GM18870 (cell line): ENCODE measurements around the gene NGLY1.

Experiments
- ATAC-seq: cut with Tn5 transposase; IDR thresholded peaks from one replicate; pipeline ENCODE4 v1.9.1; 2021; ENCODE audit warnings: moderate library complexity; ENCODE audit not compliant: unreplicated experiment

Gene NGLY1

DNA sequence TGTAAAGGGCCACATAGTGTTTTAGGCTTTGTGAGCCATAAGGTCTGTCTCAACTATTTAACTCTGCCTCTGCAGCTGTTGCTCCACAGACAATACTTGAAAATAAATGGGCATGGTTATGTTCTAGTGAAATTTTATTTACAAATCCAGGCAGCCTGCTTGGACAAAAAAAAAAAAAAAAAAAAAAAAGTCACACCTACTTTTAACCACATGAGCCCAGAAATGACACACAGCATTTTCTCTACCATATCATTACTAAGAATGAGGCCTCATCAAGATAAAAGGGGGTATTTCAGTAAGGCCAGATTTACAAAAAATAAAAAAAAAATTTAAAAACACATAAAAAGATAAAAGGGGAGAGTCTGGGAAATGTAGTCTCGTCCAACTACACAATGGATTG, 1.7 kb upstream of the NGLY1 start:
- ATAC-seq = no peak

DNA sequence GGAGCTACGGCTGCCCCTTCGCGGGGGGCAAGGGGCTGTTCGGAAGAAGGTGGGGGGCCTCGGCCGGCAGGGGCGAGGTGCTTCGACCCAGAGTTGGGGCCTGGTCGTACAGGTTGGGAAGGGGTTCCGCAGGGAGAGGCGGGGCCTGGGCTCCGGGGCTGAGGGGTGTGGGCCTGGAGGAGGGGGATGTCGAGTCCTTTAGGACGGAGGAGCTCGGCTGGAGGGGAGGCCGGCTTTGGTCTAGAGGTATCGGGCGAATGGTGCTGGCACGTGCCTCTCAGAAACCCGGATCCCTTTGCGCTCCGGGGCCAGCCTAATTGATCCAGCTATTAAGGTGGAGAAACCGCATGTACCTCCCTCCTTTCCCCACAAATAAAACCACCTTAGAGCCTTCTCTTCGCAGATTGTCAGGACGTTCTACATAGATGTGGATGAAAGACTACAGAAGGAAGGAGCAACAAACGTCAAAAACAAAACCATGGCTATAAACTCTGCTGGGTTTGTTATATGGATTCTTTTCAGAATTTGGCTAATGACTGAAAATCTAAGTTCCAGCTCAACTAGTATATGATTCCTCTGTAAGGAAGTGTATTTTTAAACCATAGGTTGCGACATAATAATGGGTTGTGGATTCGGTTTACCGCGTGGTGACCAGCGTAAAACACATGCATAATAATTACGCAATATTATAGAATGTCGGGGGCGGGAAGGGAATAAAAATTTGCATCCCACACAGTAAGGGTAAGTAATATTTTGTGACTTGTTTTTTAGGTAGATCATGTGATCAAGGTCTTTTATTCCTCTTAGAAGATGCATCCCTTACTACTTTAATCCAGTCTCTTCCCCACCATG, 644 bp upstream of the NGLY1 start:
- peak; percentile 21 for ATAC-seq

DNA sequence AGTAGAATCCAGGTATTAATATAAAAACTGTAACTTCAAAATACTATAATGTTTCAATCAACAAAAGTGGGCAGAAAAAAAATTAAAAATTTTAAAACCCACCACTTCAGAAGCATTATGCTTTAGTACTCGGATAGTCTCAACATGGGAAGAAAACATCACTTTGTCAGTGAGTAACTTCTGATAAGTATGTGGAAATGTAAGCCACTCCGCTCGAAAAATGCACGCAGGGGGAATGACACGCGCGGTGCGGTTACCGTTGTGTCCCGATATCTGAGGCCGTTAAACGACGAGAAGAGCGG, 656 bp downstream of the NGLY1 start:
- ATAC-seq = no peak

DNA sequence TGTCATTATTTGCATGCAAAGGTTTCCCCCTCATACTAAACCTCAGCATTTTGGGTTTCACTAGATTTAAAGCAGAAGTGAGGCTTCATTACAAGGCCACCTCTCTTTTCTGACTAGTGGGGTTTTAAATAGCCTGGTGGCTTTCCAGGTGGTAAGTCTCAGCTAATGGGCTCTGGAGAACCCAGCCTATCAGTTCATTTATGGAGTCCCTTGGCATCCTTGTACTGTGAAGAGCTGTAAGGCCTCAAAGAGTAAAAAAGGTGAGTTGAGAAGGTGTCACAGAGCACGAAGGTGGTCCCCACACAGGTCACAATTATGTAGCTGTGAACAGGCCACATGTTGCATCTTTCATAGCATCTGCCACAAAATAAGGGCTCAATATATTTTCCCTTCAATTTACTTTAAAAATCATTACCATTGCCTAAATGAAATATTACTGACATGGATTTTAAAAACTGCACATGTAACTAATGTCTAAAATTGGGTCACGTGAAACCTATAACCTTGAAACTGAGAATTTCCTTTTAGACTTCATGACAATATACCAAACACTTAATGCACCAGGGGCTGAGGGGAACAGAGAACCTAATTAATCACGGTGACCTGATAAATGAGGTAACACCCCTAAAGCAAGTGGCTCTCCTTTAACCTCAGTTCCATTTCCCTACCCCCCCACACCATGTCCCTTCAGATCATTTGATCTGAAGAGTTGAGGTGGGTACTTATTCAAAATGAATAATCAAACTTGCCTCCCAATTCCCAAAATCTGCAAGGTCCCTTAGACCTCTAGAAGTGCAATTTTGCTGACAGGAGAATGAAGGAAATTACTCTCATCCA, 1.3 kb downstream of the NGLY1 start:
- ATAC-seq = peak; percentile 63

DNA sequence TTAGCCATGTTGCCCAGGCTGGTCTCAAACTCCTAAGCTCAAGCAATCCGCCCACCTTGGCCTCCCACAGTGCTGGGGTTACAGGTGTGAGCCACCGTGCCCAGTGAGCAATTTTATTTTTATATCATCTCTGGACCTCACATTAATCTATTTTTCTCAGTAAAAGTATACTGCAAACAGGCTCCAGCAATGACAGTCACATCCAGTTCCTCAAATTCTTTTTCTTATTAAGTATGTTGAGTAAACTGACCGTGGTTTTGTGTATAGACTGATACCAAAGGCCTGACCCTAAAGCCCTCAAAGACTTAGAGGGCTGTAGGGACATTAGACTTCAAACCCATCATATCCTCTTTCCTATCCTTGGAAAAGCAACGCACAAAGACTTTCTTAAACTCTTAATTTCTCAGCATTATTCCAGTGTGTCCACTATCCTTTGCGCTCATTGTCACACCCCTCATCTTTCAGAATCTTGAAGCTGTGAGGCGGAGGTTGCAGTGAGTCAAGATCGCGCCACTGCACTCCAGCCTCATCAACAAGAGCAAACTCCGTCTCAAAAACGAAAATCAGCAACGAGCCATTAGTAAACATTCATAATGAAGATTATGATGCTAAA, 2.0 kb downstream of the NGLY1 start:
- no peak for ATAC-seq

DNA sequence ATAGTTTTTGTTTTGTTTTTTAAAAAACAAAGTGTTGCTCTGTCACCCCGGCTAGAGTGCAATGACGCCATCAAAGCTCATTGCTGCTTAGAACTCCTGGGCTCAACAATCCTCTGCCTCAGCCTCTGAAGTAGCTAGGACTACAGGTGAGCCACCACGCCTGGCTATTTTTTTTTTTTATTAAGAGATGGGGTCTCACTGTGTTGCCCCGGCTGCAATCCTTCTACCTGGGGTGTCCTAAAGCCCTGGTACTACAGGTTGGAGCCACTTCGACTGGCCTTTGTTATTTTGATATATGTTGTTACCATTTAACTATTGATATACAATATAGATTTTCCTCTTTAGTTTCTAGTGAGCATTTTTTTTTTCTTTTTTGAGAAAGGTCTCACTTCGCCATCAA, 2.6 kb downstream of the NGLY1 start:
- no peak for ATAC-seq

DNA sequence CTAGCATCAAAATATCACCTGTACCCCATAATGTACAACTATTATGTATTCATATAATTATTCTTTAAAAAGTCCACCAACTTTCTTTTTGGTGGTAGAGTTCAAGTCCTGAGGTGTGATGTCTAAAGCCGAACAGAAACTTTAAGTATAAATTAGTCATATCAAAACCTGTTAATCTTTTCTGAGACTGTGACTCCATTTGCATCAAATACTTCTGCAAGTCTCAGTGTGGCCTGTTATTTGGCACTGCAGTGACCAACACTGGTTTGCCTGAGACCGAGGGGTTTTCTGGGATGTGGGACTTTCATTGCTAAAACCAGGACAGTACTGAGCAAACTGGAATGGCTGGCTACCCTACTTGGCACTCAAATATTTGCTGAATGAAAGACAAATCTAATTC, 7.3 kb downstream of the NGLY1 start:
- peak; percentile 92 for ATAC-seq

DNA sequence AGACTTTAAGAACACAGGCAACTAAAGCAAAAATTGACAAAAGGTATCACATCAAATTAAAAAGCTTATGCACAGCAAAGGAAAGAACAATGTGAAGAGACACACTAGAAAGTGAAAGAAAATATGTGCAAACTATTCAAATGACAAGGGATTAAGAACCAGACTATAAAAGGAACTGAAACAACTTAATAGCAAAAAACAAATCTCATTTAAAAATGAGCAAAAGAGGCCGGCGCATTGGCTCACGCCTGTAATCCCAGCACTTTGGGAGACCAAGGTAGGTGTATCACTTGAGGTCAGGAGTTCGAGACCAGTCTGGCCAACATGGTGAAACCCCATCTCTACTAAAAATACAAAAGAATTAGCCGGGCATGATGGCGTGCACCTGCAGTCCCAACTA, 14.4 kb downstream of the NGLY1 start:
- ATAC-seq = peak; percentile 98

DNA sequence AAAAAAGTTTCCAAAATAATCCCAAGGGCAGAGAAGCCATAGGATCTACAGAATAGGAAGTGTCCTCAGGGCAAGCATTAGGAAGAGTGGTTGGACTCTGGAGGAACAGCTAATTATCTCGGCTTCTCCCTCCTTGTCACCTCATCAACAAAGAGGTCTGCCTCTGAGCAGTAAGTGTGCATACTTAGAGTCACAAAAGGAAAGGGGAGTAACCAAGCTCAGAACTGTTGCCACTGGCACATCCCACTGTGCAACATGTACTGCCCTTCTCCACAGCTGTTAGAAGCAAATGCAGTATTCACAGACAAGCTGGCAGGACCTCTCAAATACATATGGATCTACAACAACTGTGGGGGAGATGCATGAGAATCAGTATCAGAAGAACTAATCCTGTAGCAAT, 31.5 kb downstream of the NGLY1 start:
- no peak for ATAC-seq

DNA sequence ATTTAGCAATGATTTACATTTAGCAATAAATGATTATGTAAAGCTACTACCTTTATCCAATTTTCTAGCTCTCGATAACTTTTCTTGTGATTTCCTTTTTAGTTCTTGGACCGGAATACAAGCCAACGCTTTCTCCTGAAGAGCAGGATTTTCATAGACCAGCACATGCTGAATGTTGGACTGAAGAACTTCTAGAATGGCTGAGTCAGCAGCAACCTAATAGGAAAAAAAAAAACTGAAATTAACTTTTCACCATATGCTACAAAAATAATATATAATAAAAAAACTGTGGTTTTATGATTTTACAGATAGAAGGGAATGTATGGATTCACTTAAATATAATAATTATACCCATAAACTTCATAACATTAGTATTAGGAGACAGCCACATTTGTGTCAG, 32.2 kb downstream of the NGLY1 start:
- ATAC-seq = no peak

DNA sequence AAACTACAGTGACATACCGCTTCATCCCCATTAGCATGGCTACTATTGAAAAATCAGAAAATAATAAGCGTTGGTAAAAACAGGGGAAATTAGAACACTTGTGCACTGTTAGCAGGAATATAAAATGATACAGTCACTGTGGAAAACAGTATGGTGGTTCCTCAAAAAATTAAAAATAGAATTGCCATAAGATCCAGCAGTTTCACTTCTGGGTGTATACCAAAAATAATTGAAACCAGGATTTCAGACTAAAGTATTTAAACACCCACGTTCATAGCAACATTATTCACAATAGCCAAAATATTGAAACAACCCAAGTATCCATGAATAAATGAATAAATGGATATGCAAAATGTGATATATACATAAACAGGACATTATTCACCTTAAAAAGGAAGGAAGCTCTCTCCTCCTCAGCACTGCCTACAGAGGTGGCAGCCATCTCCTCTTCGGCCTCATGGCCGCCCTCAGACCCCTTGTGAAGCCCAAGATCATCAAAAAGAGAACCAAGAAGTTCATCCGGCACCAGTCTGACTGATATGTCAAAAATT, 34.1 kb downstream of the NGLY1 start:
- ATAC-seq = no peak

DNA sequence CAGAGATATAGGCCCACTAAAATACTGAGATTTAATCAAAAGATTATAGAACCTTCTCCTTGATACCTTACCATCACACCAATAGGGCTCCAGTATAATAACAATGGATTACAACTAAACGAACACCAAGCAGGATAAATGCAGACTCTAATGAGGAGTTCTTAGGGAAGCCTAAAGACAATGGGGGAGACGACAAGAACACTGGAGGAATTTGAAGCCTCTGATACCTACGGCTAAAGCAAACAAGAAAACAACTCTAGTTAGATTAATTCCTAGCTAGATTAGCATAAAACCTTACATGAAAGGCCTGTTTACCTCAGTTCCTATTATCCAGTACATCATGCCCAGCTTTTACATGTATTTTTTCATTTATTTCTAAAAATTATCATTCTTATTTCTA, 35.1 kb downstream of the NGLY1 start:
- ATAC-seq = no peak

DNA sequence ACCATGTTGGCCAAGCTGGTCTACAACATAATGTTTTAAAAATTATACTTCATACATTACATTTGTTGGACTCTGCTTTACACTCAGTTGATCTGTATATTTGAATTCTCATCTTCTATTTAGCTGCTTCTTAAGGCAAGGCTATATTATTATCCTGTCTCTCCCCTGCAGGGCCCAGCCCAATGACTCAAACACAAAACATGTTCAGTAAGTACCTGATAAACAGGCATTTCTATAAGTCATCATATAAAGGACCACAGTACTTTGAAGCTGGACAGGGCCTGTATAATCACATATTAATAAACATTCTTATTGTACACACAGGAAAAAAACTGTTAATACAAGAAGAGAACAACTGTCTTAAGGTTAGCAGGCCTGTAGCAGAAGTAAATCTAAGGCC, 36.2 kb downstream of the NGLY1 start:
- no peak for ATAC-seq

DNA sequence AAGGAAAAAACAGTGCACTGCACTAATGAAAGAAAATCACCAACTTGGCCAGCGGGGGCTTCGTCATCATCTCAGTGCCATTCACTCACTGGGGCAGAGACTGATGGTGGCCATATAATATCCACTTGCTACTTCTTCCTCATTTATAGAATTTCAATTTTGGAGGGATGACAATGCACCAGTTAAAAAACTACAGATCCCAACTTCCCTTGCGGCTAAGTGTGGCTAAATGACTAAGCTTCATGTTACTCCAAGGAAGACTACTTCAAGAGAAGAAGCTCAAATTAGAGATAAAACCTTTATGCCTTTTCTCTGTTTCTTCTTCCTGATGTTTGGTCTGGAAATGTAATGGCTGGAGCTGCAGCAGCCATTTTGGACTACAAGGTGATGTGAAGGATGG, 38.8 kb downstream of the NGLY1 start:
- ATAC-seq = no peak

DNA sequence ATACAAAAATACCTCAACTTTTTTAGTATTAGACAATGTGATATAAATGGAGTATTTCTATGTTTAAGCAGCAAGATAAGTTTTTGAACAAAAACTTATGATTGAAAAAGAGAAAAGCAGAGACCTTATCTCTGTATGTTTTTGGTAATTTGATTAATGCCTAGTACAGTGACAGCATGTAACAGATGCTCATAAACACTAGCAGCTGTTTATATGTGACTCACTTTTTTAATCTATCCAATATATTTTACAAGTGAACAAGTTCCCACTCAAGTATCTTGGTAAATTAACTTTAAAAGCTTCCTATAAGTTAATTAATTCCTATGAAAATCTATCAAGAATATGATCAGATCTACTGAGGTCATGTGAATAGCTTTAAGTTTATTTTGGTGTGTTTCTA, 55.1 kb downstream of the NGLY1 start:
- no peak for ATAC-seq

DNA sequence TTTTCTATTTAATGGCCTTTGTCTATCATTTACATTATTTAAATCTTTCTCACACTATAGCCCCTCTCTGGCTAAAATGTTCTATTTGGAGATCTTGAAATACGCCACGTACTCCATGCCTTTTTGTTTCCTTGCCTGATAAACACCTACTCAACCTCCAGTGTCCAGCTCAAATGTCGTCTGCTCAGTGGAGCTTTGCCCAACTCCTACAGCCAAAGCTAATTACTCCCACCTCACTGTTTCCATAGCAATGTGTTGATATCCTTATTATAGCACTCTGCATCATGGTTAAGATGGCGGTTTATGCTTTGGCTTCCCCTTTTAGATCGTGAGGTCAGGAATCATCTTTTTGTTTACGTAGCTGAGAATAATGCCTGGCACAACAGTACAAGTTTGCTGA, 55.9 kb downstream of the NGLY1 start:
- no peak for ATAC-seq

DNA sequence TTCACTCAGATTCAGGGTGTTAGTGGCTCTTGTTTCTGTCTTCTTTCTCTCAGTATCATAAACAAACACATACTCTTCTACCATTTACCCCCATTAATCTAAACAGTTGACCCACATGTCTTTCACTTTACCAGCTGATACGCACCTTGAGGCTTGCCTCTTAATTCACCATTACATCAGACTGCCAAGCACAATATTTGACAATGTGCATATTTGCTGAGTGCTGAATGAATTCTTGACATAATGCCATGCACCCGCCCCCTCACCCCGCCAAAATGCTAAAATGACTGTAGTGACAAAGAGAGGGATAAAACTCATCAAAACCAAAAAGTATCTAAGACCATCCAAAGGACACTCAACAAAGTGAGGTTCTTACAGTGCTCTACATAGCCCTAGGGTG, 57.4 kb downstream of the NGLY1 start:
- no peak for ATAC-seq

DNA sequence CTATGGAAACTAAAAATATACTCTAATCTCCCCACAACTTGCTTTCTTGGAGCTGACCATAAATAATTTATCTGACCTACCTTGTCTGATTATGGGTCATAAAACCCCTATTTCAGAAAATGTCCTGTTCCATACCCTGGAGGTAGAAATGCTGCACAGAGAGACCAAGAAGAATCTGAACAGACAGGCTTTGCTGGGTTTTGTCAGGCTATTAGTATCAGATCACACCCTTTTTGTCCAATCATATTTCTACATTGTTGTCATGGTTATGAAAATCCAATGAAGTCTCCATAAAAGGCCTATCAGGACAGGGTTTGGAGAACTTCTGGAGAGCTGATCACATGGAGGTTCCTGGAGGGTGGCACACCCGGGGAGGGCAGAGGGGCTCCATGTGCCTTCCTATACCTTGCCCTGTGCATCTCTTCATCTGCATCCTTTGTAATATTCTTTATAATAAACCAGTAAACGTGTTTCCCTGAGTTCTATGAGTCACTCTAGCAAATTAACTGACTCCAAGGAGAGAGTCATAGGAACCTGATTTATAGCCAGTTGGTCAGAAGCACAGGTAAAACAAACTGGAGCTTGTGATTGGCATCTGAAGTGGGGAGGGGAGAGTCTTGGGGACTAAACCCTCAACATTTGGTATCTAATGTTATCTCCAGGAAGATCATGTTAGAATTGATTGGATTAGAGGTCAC, 58.1 kb downstream of the NGLY1 start:
- no peak for ATAC-seq

DNA sequence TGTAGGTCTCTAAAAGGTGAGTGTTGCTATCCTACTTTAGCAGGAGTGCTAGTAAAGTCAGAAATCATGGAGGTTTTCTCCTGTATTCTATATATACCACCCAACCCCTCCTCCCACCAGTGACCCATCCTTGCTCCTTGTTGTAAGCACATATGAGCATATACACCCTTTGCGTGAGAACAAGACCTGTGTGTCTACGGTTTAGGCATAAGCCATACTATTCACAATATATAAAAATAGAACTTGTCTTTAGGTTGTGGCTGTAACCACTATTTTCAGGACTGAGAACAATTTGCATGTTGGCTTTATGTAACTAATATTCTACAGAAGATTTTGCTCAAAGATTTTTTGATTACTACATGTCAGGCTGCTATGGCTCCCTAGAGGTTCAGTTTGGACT, 59.4 kb downstream of the NGLY1 start:
- ATAC-seq = peak; percentile 66

DNA sequence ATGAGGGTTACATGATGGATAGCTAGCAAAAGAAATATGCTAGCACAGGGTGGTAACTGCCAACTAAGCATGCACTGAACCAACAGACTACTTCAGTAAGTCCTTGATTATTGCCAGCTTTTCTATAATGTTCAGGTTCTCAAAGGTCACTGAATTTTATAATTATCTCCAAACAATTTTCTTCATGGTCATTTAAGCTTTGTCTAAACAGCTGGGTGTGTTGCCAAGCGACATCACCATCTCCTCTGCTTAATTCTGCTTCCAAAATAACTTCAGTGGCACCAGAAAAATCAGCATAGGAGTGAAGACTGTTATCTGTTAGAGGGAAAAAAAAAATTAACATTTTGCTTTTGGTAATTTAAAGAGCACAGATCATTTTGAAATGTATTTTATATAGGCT, 63.9 kb downstream of the NGLY1 start:
- ATAC-seq = no peak

DNA sequence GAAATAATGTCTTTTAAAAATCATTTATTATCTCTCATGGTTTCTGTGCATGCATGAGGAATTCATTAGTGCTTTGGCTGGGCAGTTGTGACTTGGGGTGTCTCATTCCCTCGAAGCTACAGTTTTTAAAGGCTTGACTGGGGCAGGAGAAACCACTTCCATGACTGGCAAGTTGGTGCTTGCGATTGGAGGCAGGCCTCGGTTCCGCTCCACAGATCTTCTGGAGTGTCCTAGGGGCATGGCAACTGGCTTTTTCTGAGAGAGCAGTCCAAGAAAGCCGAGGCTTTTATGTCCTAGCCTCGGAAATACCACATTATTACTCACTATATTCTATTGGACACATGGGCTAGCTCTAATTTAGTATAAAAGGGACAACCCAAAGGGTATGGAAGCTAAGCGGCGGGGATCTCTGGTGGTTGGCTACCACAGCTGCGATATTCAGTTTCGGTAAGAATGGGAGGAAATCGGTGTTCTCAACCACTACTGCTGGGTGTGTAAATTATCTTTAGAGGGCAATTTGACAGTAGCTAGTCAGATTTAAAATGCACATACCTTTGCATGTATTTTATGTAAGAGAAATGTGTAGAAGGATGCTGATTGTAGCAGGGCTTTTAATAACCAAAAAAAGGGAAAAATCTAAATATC, 69.8 kb downstream of the NGLY1 start:
- ATAC-seq = no peak
